ENCODE results near the gene SLIT2. TPM values are rescaled to one million over a fixed set of nuclear protein-coding genes. Genes with fewer than 3 reads are reported as not detected.

SLIT2 gene
- total RNA-seq, 1 experiment from 2014 or later, result 3.8 TPM

GRCh38 chr4:20297261-20297660 lies 45.6 kb downstream of the SLIT2 start:
- no TSS peak for BruUV-seq (replicated peaks)

GRCh38 chr4:20297783-20298182 lies 46.1 kb downstream of the SLIT2 start:
- Mint-ChIP-seq H3K27ac (ENCODE audit: unreplicated experiment) (no peak overlapping the region), H3K4me3 (ENCODE audit: low read depth, unreplicated experiment) (no peak overlapping the region), H3K4me1 (ENCODE audit: low read depth, unreplicated experiment) (no peaks in the 10 kb centered on the region), H3K9me3 (ENCODE audit: low read depth, unreplicated experiment) (no peaks in the 10 kb centered on the region), H3K27me3 (ENCODE audit: unreplicated experiment) (no peaks in the 10 kb centered on the region), H3K36me3 (ENCODE audit: insufficient read depth, unreplicated experiment) (no peaks in the 10 kb centered on the region)
- no peak for DNase-seq
- BruUV-seq (replicated peaks), result no TSS peak
- CTCF ChIA-PET, result no interaction called here
- intact Hi-C loops (cut with micrococcal nuclease; ENCODE audit: unreplicated experiment), result no loop called here
- no peak for TF ChIP-seq CTCF (IDR thresholded peaks at IDR 0.05; ENCODE audit: unreplicated experiment)

More at GRCh38 chr4:20297261-20297660, 45.6 kb downstream of the SLIT2 start:
- Mint-ChIP-seq H3K9me3 (ENCODE audit: low read depth, unreplicated experiment) (no peaks in the 10 kb centered on the region), H3K27me3 (ENCODE audit: unreplicated experiment) (no peaks in the 10 kb centered on the region), H3K27ac (ENCODE audit: unreplicated experiment) (no peak overlapping the region), H3K36me3 (ENCODE audit: insufficient read depth, unreplicated experiment) (no peaks in the 10 kb centered on the region), H3K4me1 (ENCODE audit: low read depth, unreplicated experiment) (no peaks in the 10 kb centered on the region), H3K4me3 (ENCODE audit: low read depth, unreplicated experiment) (no peak overlapping the region)
- intact Hi-C loops (cut with micrococcal nuclease; ENCODE audit: unreplicated experiment), result no loop called here
- CTCF ChIA-PET, result no interaction called here
- no peak for DNase-seq
- TF ChIP-seq CTCF (IDR thresholded peaks at IDR 0.05; ENCODE audit: unreplicated experiment), result no peak

- Mint-ChIP-seq H3K27ac (ENCODE audit: unreplicated experiment) (no peak overlapping the region), H3K9me3 (ENCODE audit: low read depth, unreplicated experiment) (no peaks in the 10 kb centered on the region), H3K36me3 (ENCODE audit: insufficient read depth, unreplicated experiment) (no peaks in the 10 kb centered on the region), H3K27me3 (ENCODE audit: unreplicated experiment) (no peaks in the 10 kb centered on the region), H3K4me3 (ENCODE audit: low read depth, unreplicated experiment) (no peak overlapping the region), H3K4me1 (ENCODE audit: low read depth, unreplicated experiment) (no peaks in the 10 kb centered on the region)
- no peak for TF ChIP-seq CTCF (IDR thresholded peaks at IDR 0.05; ENCODE audit: unreplicated experiment)
- intact Hi-C loops (cut with micrococcal nuclease; ENCODE audit: unreplicated experiment), result no loop called here
- no TSS peak for BruUV-seq (replicated peaks)
- no peak for DNase-seq
- CTCF ChIA-PET, result no interaction called here
Measured at GRCh38 chr4:20298455-20298854, 46.8 kb downstream of the SLIT2 start.

- no peak for DNase-seq
- Mint-ChIP-seq H3K27me3 (ENCODE audit: unreplicated experiment) (no peaks in the 10 kb centered on the region), H3K27ac (ENCODE audit: unreplicated experiment) (no peak overlapping the region), H3K9me3 (ENCODE audit: low read depth, unreplicated experiment) (no peaks in the 10 kb centered on the region), H3K36me3 (ENCODE audit: insufficient read depth, unreplicated experiment) (no peaks in the 10 kb centered on the region), H3K4me3 (ENCODE audit: low read depth, unreplicated experiment) (no peak overlapping the region), H3K4me1 (ENCODE audit: low read depth, unreplicated experiment) (no peaks in the 10 kb centered on the region)
- BruUV-seq (replicated peaks), result no TSS peak
- intact Hi-C loops (cut with micrococcal nuclease; ENCODE audit: unreplicated experiment), result no loop called here
- TF ChIP-seq CTCF (IDR thresholded peaks at IDR 0.05; ENCODE audit: unreplicated experiment), result no peak
- CTCF ChIA-PET, result no interaction called here
Measured at GRCh38 chr4:20298986-20299385, 47.3 kb downstream of the SLIT2 start.

- H3K36me3 Mint-ChIP-seq (ENCODE audit: insufficient read depth, unreplicated experiment), result no peaks in the 10 kb centered on the region
- CTCF ChIA-PET, result no interaction called here
Measured at GRCh38 chr4:20299515-20299914, 47.8 kb downstream of the SLIT2 start.

More at GRCh38 chr4:20299515-20299914, 47.8 kb downstream of the SLIT2 start:
- peak; percentile 29 for TF ChIP-seq CTCF (IDR thresholded peaks at IDR 0.05; ENCODE audit: unreplicated experiment)
- Mint-ChIP-seq H3K4me1 (ENCODE audit: low read depth, unreplicated experiment) (no peaks in the 10 kb centered on the region), H3K27ac (ENCODE audit: unreplicated experiment) (no peak overlapping the region), H3K27me3 (ENCODE audit: unreplicated experiment) (no peaks in the 10 kb centered on the region), H3K4me3 (ENCODE audit: low read depth, unreplicated experiment) (no peak overlapping the region), H3K9me3 (ENCODE audit: low read depth, unreplicated experiment) (no peaks in the 10 kb centered on the region)
- intact Hi-C loops (cut with micrococcal nuclease; ENCODE audit: unreplicated experiment), result no loop called here
- peak; percentile 11 for DNase-seq
- BruUV-seq (replicated peaks), result no TSS peak

All from Calu3 (cell line).